GM23338 (cell line): ENCODE measurements around the gene PPP1R3D. TPM values are rescaled to one million over a fixed set of nuclear protein-coding genes. Genes with fewer than 3 reads are reported as not detected.
A peak's percentile ranks its signal among the peaks of the same experiment; 100 is the strongest.

Source experiments
- ATAC-seq: fragments of 200-7000 bp; cut with Tn5 transposase; 3 replicates; pipeline ENCODE4 v1.9.1; 2020
- DNase-seq: peaks from one replicate; pipeline ENCODE4 v3.0.0-alpha.2; 2015; ENCODE audit warnings: low spot score
- H2AFZ ChIP-seq: fragments of 200-600 bp; sonication (generic); 2 replicates; pipeline ENCODE4 v1.8.0; 2016; ENCODE audit warnings: antibody characterized with exemption, mild to moderate bottlenecking, moderate library complexity
- H3F3A ChIP-seq: fragments of 200-600 bp; sonication (generic); replicated peaks from 2 replicates; pipeline ENCODE4 v1.8.0; 2017; ENCODE audit warnings: antibody characterized with exemption, mixed run types, low read depth
- H3K27ac ChIP-seq: fragments of 200-600 bp; sonication (generic); 2 replicates; pipeline ENCODE4 v1.6.1; 2016; ENCODE audit warnings: low read depth
- H3K27me3 ChIP-seq: fragments of 200-600 bp; sonication (generic); 2 replicates; pipeline ENCODE4 v1.8.0; 2016; ENCODE audit warnings: mild to moderate bottlenecking, mixed run types, moderate library complexity; ENCODE audit not compliant: insufficient read depth
- H3K36me3 ChIP-seq: fragments of 200-600 bp; sonication (generic); 2 replicates; pipeline ENCODE4 v1.8.0; 2016; ENCODE audit warnings: mild to moderate bottlenecking; ENCODE audit not compliant: insufficient read depth
- H3K4me1 ChIP-seq: fragments of 200-600 bp; sonication (generic); 2 replicates; pipeline ENCODE4 v1.8.0; 2016; ENCODE audit warnings: mild to moderate bottlenecking, moderate library complexity; ENCODE audit not compliant: insufficient read depth
- H3K4me2 ChIP-seq: fragments of 200-600 bp; sonication (generic); 2 replicates; pipeline ENCODE4 v1.7.1; 2017; ENCODE audit warnings: mixed run types
- H3K4me3 ChIP-seq: fragments of 200-600 bp; sonication (generic); 2 replicates; pipeline ENCODE4 v1.6.1; 2016; ENCODE audit warnings: mixed run types
- H3K79me2 ChIP-seq: fragments of 200-600 bp; sonication (generic); replicated peaks from 2 replicates; pipeline ENCODE4 v1.8.0; 2017; ENCODE audit warnings: mild to moderate bottlenecking; ENCODE audit not compliant: insufficient read depth
- H3K9me2 ChIP-seq: fragments of 200-600 bp; sonication (generic); 2 replicates; pipeline ENCODE4 v1.8.0; 2017; ENCODE audit not compliant: insufficient read depth
- H4K20me1 ChIP-seq: fragments of 200-600 bp; sonication (generic); replicated peaks from 2 replicates; pipeline ENCODE4 v1.8.0; 2017; ENCODE audit warnings: mild to moderate bottlenecking; ENCODE audit not compliant: insufficient read depth
- H3K27ac Mint-ChIP-seq: 2 replicates; pipeline ENCODE4 v1.8.0; 2020; ENCODE audit warnings: inconsistent platforms, mild to moderate bottlenecking, moderate library complexity, mixed read lengths
- H3K27me3 Mint-ChIP-seq: 3 replicates; pipeline ENCODE4 v1.8.0; 2022; ENCODE audit warnings: low read depth, mild to moderate bottlenecking, moderate library complexity, mixed read lengths, inconsistent platforms; ENCODE audit not compliant: insufficient read depth, poor library complexity
- H3K36me3 Mint-ChIP-seq: 3 replicates; pipeline ENCODE4 v1.8.0; 2021; ENCODE audit warnings: low read depth, mild to moderate bottlenecking, inconsistent platforms, moderate library complexity, mixed read lengths
- H3K4me1 Mint-ChIP-seq: 3 replicates; pipeline ENCODE4 v1.8.0; 2020; ENCODE audit warnings: mild to moderate bottlenecking, inconsistent platforms, mixed read lengths
- H3K4me3 Mint-ChIP-seq: 3 replicates; pipeline ENCODE4 v1.8.0; 2021; ENCODE audit warnings: moderate library complexity, mild to moderate bottlenecking, inconsistent platforms, mixed read lengths
- H3K9me3 Mint-ChIP-seq: 3 replicates; pipeline ENCODE4 v1.8.0; 2020; ENCODE audit warnings: moderate library complexity, mild to moderate bottlenecking, inconsistent platforms, mixed read lengths
- NANOG ChIP-seq: IDR thresholded peaks from 2 replicates; pipeline ENCODE4 v1.6.1; 2016; ENCODE audit warnings: antibody characterized with exemption, borderline replicate concordance
- POLR2AphosphoS5 ChIP-seq: IDR thresholded peaks from 2 replicates; pipeline ENCODE4 v1.6.1; 2016; ENCODE audit warnings: antibody characterized with exemption, low read depth
- STAT1 ChIP-seq: IDR thresholded peaks from one replicate; pipeline ENCODE4 v1.6.1; 2016; ENCODE audit warnings: antibody characterized with exemption; ENCODE audit not compliant: unreplicated experiment
- ZNF114 ChIP-seq: fragments of 250-450 bp; sonication (Bioruptor Pico); IDR thresholded peaks from 2 replicates; pipeline ENCODE4 v1.5.0; 2020; ENCODE audit warnings: mild to moderate bottlenecking, moderate library complexity
- polyA plus RNA-seq: library from polyadenylated mRNA; unstranded; fragments of >200 nt; fragmentation: Nextera tagmentation; extraction: Ambion mirVana; gene quantifications from 2 replicates; pipeline ENCODE4 v1.2.1, GENCODE V29; 2016
- total RNA-seq: library from RNA; depleted of rRNA; stranded (reverse); fragments of >200 nt; shearing (Covaris generic); gene quantifications from 2 replicates; pipeline ENCODE4 v1.2.3, GENCODE V29; 2014
- TF ChIP-seq, protein P1 (sequence below): fragments of 250-450 bp; sonication (Bioruptor Pico); IDR thresholded peaks from 2 replicates; pipeline ENCODE4 v1.5.0; 2020; ENCODE audit warnings: mild to moderate bottlenecking, moderate library complexity
- TF ChIP-seq, protein P2 (sequence below), 2 experiments: fragments of 200-600 bp in 1 of 2; sonication (generic) in 1 of 2; conservative IDR thresholded peaks; 2 replicates each; pipeline versions ENCODE4 v1.5.1 to v1.6.1; 2016 to 2017; ENCODE audit warnings: antibody characterized with exemption in 2 of 2, low read depth in 2 of 2, mild to moderate bottlenecking in 2 of 2, moderate library complexity in 1 of 2

PPP1R3D gene
- total and polyA plus RNA-seq, 2 experiments from 2014 or later: 1.4 to 3.0 TPM

DNA sequence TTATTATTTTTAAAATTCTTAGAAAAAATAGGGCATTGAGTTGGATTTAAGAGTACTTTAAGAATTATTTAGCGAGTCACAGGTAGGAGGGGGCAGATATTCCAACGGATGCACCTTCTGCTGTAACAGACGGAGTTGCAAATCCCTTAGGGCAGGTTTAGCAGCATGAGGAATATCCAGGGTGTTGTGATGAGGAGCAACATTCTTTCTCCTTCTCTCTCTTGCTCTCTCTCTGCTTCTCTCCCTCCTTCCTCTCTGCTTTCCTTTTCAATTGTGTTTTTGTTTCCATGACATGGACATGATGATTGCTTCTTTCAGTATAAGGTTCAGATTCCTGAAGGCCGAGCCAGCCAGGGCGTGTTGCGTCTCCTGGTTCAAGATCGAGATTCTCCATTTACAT lies 47.0 kb upstream of the PPP1R3D start:
- no peak overlapping the region for H3K27ac Mint-ChIP-seq
- H3K4me1 ChIP-seq: peaks cover 5% of the 10 kb centered on the region
- H3K9me2 ChIP-seq: no peaks in the 10 kb centered on the region
- no peaks in the 10 kb centered on the region for H3K27me3 ChIP-seq
- H3K79me2 ChIP-seq: no peaks in the 10 kb centered on the region
- H3K27ac ChIP-seq: no peak overlapping the region
- H3K4me2 ChIP-seq: no peak overlapping the region
- H3K9me3 Mint-ChIP-seq: no peaks in the 10 kb centered on the region; the same call in 2 of the 3 replicates
- no peaks in the 10 kb centered on the region for H4K20me1 ChIP-seq
- ATAC-seq (no peak), DNase-seq (no peak)
- no peaks in the 10 kb centered on the region for H3F3A ChIP-seq
- H3K27me3 Mint-ChIP-seq: peaks cover 3% of the 10 kb centered on the region
- H3K4me3 Mint-ChIP-seq: no peak overlapping the region
- 0 out of 3 replicates have a peak, but pooled peaks cover 4% of the 10 kb centered on the region for H3K36me3 Mint-ChIP-seq
- peaks cover 19% of the 10 kb centered on the region for H3K4me1 Mint-ChIP-seq
- no peak overlapping the region for H3K4me3 ChIP-seq
- TF ChIP-seq ZNF114 (CRISPR knock-in tag) (no peak), STAT1 (no peak), NANOG (no peak)
- TF ChIP-seq, protein P1, sequence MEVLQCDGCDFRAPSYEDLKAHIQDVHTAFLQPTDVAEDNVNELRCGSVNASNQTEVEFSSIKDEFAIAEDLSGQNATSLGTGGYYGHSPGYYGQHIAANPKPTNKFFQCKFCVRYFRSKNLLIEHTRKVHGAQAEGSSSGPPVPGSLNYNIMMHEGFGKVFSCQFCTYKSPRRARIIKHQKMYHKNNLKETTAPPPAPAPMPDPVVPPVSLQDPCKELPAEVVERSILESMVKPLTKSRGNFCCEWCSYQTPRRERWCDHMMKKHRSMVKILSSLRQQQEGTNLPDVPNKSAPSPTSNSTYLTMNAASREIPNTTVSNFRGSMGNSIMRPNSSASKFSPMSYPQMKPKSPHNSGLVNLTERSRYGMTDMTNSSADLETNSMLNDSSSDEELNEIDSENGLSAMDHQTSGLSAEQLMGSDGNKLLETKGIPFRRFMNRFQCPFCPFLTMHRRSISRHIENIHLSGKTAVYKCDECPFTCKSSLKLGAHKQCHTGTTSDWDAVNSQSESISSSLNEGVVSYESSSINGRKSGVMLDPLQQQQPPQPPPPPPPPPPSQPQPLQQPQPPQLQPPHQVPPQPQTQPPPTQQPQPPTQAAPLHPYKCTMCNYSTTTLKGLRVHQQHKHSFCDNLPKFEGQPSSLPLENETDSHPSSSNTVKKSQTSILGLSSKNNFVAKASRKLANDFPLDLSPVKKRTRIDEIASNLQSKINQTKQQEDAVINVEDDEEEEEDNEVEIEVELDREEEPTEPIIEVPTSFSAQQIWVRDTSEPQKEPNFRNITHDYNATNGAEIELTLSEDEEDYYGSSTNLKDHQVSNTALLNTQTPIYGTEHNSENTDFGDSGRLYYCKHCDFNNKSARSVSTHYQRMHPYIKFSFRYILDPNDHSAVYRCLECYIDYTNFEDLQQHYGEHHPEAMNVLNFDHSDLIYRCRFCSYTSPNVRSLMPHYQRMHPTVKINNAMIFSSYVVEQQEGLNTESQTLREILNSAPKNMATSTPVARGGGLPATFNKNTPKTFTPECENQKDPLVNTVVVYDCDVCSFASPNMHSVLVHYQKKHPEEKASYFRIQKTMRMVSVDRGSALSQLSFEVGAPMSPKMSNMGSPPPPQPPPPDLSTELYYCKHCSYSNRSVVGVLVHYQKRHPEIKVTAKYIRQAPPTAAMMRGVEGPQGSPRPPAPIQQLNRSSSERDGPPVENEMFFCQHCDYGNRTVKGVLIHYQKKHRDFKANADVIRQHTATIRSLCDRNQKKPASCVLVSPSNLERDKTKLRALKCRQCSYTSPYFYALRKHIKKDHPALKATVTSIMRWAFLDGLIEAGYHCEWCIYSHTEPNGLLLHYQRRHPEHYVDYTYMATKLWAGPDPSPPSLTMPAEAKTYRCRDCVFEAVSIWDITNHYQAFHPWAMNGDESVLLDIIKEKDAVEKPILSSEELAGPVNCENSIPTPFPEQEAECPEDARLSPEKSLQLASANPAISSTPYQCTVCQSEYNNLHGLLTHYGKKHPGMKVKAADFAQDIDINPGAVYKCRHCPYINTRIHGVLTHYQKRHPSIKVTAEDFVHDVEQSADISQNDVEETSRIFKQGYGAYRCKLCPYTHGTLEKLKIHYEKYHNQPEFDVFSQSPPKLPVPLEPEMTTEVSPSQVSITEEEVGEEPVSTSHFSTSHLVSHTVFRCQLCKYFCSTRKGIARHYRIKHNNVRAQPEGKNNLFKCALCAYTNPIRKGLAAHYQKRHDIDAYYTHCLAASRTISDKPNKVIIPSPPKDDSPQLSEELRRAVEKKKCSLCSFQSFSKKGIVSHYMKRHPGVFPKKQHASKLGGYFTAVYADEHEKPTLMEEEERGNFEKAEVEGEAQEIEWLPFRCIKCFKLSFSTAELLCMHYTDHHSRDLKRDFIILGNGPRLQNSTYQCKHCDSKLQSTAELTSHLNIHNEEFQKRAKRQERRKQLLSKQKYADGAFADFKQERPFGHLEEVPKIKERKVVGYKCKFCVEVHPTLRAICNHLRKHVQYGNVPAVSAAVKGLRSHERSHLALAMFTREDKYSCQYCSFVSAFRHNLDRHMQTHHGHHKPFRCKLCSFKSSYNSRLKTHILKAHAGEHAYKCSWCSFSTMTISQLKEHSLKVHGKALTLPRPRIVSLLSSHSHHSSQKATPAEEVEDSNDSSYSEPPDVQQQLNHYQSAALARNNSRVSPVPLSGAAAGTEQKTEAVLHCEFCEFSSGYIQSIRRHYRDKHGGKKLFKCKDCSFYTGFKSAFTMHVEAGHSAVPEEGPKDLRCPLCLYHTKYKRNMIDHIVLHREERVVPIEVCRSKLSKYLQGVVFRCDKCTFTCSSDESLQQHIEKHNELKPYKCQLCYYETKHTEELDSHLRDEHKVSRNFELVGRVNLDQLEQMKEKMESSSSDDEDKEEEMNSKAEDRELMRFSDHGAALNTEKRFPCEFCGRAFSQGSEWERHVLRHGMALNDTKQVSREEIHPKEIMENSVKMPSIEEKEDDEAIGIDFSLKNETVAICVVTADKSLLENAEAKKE (CRISPR knock-in tag): no peak
- no peaks in the 10 kb centered on the region for H3K36me3 ChIP-seq
- no peak overlapping the region; the same call in 1 of the 2 replicates for H2AFZ ChIP-seq

DNA sequence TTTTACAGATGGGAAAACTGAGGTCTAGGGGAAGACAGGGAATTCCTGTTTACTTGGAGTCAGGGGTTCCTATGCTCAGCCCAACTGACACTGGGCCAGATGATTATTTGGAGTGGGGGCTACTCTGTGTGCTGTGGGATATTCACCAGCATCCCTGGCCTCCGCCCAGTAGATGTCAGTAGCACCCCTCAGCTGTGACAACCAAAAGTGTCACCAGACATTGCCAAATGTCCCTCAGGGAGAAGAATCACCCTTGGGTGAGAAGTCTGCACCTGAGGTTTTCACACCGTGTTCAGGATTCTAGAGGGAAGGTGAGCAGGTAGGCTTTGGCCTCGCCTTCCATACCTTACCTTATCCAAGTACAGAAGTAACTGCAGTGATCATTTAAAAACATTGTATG lies 45.8 kb upstream of the PPP1R3D start:
- Histone ChIP-seq H3K4me3 (no peak overlapping the region), H3K4me2 (no peak overlapping the region), H4K20me1 (no peaks in the 10 kb centered on the region), H3K4me1 (peaks cover 5% of the 10 kb centered on the region), H3K27me3 (no peaks in the 10 kb centered on the region), H3K27ac (no peak overlapping the region), H3K36me3 (no peaks in the 10 kb centered on the region), H3F3A (no peaks in the 10 kb centered on the region), H3K79me2 (no peaks in the 10 kb centered on the region), H3K9me2 (no peaks in the 10 kb centered on the region), H2AFZ (no peak overlapping the region)
- peak; percentile 73 for ATAC-seq
- DNase-seq: peak; percentile 30
- H3K27ac Mint-ChIP-seq: no peak overlapping the region
- 0 out of 3 replicates have a peak, but pooled peaks cover 4% of the 10 kb centered on the region for H3K36me3 Mint-ChIP-seq
- H3K4me1 Mint-ChIP-seq: peaks cover 11% of the 10 kb centered on the region; the same call in 2 of the 3 replicates
- H3K9me3 Mint-ChIP-seq: no peaks in the 10 kb centered on the region; the same call in 2 of the 3 replicates
- peaks cover 3% of the 10 kb centered on the region for H3K27me3 Mint-ChIP-seq
- TF ChIP-seq, protein P2, sequence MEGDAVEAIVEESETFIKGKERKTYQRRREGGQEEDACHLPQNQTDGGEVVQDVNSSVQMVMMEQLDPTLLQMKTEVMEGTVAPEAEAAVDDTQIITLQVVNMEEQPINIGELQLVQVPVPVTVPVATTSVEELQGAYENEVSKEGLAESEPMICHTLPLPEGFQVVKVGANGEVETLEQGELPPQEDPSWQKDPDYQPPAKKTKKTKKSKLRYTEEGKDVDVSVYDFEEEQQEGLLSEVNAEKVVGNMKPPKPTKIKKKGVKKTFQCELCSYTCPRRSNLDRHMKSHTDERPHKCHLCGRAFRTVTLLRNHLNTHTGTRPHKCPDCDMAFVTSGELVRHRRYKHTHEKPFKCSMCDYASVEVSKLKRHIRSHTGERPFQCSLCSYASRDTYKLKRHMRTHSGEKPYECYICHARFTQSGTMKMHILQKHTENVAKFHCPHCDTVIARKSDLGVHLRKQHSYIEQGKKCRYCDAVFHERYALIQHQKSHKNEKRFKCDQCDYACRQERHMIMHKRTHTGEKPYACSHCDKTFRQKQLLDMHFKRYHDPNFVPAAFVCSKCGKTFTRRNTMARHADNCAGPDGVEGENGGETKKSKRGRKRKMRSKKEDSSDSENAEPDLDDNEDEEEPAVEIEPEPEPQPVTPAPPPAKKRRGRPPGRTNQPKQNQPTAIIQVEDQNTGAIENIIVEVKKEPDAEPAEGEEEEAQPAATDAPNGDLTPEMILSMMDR (conservative IDR thresholded peaks at IDR 0.05; ENCODE audit: low read depth in 2 of 2): peak; percentile 62 to 67
- no peak for TF ChIP-seq POLR2AphosphoS5
- H3K4me3 Mint-ChIP-seq: no peak overlapping the region
